HG03575 (cell line): ENCODE measurements around the gene PLCB2.

Experiments
- ATAC-seq: cut with Tn5 transposase; IDR thresholded peaks from one replicate; pipeline ENCODE4 v1.9.1; 2021; ENCODE audit not compliant: unreplicated experiment, insufficient number of reproducible peaks, low FRiP score; ENCODE audit errors: extremely low read depth

PLCB2 gene

DNA sequence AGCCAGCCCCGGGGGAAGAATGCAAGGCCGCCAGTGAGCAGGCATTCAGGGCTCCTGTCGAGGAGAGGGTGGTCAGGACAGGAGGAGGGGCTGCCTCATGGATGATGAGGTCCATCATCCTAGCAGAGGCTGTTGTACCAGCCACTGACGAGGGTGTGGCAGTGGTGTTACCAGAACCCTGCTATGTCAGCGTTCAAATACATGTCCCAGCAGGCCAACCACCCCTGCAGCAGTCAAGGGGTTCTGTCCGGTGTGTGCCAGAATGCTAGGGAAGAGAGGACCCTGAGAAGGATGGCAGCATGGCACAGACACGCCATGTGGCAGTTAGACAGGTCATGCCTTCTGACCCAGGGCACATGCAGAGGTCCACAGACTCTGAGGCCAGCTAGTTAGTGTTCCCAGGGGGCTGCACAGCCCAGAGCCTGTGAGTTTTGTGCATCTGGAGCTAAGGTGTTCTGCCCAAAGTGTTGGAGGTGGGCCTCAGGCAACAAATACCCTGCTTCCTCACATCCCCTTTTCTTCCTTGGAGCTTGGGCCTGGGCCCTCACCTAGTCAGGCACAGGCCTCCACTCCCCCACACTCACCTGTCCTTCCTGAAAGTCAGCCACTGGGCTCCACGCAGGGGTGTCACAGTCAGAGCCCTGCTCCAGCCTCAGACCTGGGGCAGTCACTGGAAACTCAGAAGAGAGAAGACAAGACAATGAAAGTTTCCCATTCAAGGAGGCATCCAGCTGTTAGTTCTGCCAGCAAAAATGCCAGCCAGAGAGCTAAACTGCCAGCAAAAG lies 61.0 kb downstream of the PLCB2 start:
- ATAC-seq = no peak

DNA sequence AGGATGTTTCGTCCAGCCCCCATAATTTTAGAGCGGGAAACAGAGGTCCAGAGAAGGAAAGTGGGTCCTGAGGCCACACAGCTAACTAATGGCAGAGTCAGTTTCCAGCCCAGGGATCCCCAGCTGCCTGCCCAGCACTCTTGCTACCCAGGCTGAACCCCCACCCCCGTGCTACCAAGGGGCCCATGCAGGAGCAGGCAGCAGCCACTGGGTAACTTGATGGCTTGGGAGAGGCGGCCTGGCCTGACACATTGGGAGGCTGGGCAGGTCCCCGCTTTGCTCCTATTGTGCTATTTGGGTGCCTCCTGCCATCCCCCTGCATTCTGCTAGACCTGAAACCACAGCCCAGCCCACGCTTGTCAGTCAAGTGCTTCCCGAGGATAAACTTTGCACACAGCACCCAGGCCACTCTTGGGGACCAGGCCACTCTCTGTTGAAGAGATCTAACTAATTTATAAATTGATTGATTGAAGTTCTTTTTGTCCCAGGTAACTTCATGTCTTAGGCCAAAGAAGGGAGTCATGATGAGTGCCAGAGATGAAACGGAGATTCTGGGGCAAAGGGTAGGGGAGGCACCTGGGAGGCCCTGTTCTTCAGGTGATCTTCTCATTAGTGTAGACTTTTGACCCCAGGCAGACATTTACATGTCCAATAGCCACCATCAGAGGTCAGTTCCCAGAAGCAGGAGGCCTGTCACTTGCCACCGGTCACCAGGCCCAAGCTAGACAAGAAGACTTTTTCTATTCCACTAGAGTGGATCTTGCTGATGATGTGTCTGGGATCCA lies 61.9 kb downstream of the PLCB2 start:
- no peak for ATAC-seq

DNA sequence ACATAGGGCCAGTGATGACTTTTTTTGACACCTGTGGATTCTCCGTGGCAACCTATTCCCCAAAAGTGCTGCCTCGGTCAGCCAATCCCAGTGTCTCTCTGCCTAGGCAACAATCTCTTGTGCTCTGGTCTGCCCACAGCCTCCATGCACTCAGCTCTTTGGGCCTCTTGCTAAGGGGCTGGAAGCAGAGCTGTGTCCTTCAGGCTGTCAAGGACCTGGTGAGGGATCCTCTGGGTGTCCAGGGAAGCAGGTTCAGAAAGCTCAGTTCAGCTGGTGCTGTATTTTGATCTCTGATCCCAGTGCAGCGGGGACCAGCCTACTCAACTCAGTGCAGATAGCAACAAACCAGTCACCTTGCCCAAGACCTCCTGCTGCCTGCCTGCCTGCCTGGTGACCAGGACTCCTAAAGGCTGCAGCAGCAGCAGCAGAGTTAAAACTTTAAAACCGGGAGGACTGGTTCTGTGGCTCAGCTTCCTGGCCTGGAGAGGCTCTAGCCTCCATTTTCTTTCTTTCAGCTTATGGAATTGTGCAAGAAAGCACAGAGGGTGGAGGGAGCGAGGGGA lies 62.7 kb downstream of the PLCB2 start:
- ATAC-seq = no peak

DNA sequence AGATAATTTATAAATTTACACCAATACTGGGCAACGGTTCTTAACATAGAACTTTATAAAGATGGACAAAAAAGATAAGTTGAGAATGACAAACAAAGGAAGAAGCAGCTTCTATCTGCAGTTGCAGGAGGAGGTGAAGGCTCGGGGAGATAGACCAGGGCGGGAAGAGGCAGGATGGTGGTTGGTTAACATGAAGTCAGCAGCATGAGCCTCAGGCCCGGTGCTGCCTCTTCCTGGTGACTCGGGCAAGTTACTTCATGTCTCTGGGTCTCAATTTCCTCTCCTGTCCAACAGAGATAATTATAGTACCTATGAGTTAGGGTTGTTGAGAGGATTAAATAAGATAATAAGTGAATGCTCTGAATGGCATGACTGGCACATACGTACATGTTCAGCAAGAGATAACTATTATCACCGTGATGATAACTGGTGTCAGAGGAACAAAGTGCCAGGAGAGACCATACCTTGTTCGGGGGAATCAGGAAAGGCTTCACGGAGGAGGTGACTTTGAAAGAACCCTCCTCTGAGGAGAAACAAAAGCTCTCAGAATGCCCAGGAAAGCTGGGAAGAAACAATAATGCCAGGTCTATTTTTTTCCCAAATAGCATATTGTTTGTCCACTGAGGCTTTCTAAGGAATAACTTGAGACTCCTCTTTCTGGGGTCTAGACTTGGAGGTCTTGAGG lies 64.5 kb downstream of the PLCB2 start:
- ATAC-seq = no peak

DNA sequence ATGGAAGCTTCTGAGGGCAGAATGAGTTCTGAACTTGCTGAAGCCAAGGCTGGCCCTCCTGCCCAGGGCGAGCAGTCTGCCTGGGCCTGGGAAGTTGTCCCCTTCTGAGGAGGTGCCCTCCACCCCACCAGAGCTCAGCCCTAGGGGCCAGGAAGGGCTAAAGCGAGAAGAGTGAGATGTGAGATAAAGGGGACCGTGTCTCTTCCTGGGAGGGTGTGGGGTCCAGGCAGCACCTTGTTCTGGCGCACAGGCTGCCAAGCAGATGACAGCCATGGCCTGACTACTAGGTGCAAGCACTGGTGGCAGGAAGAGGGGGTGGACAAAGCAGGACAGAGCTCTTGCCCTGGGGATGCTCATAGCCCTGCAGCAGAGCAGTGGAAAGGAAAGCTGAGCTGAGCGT lies 65.1 kb downstream of the PLCB2 start:
- ATAC-seq = no peak

DNA sequence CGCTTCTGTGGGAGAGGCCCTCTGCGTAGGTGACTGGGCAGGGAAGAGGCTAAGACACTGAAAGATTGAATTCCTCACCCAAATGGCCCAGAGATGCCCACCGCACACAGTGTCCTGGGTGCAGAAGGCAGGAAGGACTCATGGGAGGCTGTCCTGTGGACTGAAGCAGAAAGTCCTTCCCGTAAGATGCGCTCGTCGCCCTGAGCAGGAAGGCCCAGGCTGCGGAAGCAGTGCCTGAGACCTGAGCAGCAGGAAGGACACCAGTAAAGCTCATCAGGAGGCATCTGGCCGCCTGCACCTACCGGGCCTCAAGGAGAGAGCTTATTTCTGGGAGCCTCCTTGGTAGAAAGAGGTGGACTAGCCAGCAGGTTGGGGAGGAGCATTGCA lies 65.5 kb downstream of the PLCB2 start:
- no peak for ATAC-seq

DNA sequence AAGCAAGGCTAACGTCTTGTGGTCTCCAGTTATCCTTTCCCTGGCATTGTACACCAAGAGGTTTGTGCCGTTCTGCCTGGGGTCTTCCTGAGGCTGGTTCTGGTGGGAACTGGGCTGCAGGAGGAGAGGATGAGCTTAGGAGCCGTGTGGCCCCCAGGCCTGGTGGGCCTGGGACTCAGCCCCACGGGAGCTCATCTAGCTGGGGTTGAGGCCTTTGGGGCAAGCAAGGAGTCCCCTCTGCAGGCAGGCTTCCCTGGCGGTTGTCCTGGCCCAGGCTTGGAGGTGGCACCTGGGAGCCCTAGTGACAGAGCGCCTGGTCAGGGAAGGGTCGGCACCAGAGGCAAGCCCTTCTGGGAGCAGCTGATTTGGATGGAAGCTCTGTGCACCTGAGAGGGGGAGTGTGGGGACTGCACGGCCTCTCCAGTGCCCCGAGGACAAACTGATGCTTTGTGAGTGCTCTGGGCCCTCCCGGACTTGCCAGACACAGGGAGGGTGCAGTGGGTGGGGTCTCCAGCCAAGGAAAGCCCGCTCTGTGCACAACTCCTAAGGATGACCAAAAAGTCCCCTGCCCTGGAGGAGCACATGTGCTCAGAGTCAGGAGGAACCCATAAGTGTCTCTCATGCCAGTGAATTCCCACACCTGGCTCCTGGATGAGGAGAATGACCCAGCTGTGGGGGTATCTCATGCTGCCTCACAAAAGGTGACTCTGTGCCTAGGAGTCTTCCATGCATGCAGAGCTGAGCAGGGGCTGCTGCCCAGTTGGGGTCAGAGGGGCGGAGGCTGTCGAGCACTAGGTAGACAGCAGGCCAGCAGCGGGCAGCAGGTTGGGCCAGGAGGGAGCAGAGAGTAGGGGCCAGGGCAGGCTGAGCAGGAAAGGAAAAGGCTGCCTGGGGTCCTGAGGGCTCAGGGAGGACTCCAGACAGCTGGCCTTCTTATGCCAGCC lies 66.2 kb downstream of the PLCB2 start:
- no peak for ATAC-seq

DNA sequence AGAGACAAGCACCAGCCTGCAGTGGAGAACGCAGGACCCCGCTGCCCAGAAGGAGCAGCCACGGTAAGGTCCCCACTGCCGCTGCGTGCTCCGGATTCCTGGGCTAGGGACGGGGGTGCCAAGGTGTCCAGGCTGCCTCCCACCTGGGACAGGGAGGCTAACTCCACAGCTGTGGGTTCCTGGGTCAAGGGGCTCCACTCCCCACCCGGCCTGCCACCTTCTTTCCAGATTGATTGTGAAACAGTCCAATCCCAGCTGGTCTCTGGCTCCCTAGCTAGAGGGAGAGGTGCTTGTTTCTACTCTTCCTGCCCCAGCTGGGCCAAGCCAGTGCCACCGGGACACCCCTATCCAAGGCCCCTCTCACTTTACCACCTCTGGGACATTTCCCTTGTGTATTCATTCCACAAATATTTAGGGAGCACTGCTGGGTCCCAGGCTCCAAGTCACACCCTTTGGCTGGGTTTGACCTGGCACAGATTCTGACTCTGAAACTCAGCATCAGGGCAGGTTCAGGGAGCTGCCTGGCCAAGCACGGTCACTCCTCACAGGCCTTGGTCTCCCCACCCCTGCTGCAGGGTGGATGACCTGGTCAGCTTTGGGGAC lies 67.0 kb downstream of the PLCB2 start:
- ATAC-seq = no peak

DNA sequence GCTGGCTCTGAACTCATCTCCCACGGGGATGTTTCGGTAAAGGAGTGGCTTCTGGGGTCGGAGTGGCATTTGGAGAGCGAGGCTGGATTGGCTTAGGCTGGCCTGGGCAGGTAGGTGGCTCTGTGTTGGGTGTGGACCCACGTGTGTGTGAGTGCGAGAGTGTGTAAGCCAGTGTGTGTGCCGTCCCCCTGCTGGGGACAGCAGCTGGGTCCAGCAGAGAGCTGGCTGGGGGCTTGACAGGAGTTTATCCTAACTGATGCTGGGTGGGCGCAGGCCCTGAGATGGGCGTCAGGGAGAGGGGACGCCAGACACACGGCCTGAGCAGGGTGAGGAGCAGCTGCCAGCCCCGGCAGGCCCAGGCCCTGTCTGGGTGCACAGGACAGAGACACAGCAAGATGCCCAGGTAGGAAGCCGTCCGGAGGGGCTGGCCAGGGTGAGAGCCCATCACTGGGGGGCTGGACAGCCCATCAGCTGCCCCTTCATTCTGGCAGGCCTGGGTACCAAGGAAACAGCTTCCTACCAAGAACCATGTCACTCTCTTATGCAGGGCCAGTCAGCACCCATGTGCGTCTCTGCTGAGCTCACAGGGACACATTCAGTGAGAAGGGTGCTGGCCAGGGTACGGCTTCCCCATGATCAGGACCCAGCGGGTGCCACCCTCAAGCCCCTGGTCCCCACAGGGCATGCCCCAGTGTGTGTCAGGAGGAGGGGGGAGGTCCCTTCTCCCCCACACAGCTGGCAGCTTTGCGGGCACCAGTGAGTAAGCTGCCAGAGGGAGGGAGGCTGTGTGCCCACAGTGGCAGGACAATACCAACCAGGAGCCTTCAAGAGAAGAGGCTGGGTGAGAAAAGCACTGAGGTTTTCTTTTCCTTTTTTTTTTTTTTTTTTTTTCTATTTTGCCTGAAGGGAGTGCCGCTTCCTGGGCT lies 67.8 kb downstream of the PLCB2 start:
- ATAC-seq = no peak

DNA sequence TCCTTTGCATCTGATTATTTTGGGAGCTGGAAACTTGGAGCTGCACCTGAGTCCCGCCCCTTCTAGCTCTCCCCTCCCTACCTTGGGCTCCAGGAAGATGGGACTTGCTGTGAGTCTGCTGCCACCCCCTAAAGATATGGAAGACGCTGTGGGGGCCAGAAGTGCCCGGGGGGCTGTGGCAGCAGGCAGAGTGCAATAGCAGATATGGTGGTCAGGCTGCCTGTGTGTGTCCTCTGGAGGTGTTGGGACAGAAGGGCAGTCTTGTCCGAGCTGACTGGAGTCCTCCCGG lies 68.4 kb downstream of the PLCB2 start:
- no peak for ATAC-seq

DNA sequence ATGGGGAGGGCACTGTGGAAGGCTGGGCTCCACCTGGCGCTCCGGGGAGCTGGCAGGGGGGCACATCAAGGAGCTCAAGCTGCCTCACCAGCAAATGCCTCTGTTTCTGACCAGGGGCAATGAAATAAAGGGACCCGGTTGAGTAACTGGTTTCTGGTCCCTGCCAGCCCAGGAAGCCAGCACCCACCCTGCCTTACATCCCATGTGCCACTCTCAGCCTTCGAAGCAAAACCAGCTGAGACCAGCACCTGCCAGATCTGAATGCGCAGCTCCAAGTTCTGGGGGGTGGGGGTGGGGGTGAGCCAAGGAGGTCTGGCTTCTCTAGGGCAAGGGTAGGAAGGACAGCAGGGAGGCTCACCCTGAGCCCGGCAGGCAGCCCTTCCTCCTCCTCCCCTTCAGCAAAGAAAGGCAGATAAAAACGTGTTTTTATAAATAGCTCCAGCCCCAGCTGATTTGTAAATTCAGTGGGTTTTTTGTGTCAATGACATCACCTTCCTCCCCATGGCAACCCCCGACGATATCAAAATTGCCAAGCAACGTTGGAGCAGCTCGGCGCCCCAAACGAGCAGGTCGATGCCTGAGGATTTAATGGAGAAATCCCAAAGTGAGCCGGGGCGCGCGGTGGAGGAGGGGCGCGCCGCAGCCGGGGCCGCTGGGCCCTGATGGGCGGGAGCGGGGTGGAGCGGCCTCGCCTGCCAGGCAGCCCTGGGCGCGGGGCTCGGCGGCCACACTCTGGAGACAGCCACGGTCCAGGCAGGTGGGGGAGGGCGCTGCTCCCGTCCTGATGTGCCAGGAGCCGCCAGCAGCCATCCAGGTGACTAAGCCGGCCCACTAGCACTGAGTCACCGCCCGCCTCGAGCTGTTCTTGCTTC lies 69.0 kb downstream of the PLCB2 start, which contains the start of gene PAK6:
PAK6 (plus strand) TSS at position 532 of the 872 bp plus-strand sequence. CDS start 25,723 bp downstream, outside the sequence.
- ATAC-seq = no peak
